Activated CD8-positive, alpha-beta memory T cell treated with anti-CD3 and anti-CD28 coated beads, Interleukin-2, amount 50 U/mL, for 4 hours (primary cell): Measurements from ENCODE around the gene GPC5.
A peak's percentile ranks its signal among the peaks of the same experiment; 100 is the strongest.
"Not testable (repeated sequence)": the region's sequence is repeated elsewhere in the genome, so short reads cannot be mapped to it uniquely, and the experiment has no call there.

Experiments used
- DNase-seq: peaks from one replicate; pipeline ENCODE4 v3.0.0-alpha.2; 2020

The GPC5 gene

GRCh38 chr13:91398413-91399188 is at the start of gene GPC5:
Gene GPC5 (plus strand): TSS chr13:91398621.
- peak; percentile 86 for DNase-seq

- DNase-seq, result peak; percentile 96
Observed at GRCh38 chr13:91348906-91349435, 49.5 kb upstream of the GPC5 start.

GRCh38 chr13:91349992-91350911 is 48.2 kb upstream of the GPC5 start:
- DNase-seq, result no peak

GRCh38 chr13:91351123-91351522 is 47.3 kb upstream of the GPC5 start:
- DNase-seq, result no peak

GRCh38 chr13:91351980-91352379 is 46.4 kb upstream of the GPC5 start:
- no peak for DNase-seq

GRCh38 chr13:91352891-91353290 is 45.5 kb upstream of the GPC5 start:
- DNase-seq, result not testable (repeated sequence)

- DNase-seq, result no peak
Observed at GRCh38 chr13:91353494-91353893, 44.9 kb upstream of the GPC5 start.

- DNase-seq, result no peak
Observed at GRCh38 chr13:91355099-91355825, 43.2 kb upstream of the GPC5 start.

GRCh38 chr13:91355826-91356710 is 42.4 kb upstream of the GPC5 start:
- no peak for DNase-seq

- DNase-seq, result no peak
Observed at GRCh38 chr13:91356919-91357612, 41.4 kb upstream of the GPC5 start.

- no peak for DNase-seq
Observed at GRCh38 chr13:91357613-91358386, 40.6 kb upstream of the GPC5 start.

GRCh38 chr13:91358387-91358782 is 40.0 kb upstream of the GPC5 start:
- no peak for DNase-seq

GRCh38 chr13:91359111-91359510 is 39.3 kb upstream of the GPC5 start:
- DNase-seq, result no peak

GRCh38 chr13:91359631-91360030 is 38.8 kb upstream of the GPC5 start:
- no peak for DNase-seq

GRCh38 chr13:91360246-91360751 is 38.1 kb upstream of the GPC5 start:
- no peak for DNase-seq

GRCh38 chr13:91361755-91362271 is 36.6 kb upstream of the GPC5 start:
- DNase-seq, result no peak

GRCh38 chr13:91362908-91363307 is 35.5 kb upstream of the GPC5 start:
- DNase-seq, result no peak

- no peak for DNase-seq
Observed at GRCh38 chr13:91368101-91368500, 30.3 kb upstream of the GPC5 start.

GRCh38 chr13:91368676-91369440 is 29.6 kb upstream of the GPC5 start:
- DNase-seq, result no peak
